Heart right ventricle (tissue), 16 donors: ENCODE results near the gene SNX6. TPM values are rescaled to one million over a fixed set of nuclear protein-coding genes. Genes with fewer than 3 reads are reported as not detected.

Experiments
- ATAC-seq, 8 donors: fragments of 200-7000 bp; cut with Tn5 transposase; one replicate each; pipeline ENCODE4 v1.9.1; 2020; ENCODE audit warnings: mild to moderate bottlenecking in 8 of 8, moderate library complexity in 8 of 8, moderate number of reproducible peaks in 1 of 8
- DNase-seq, 2 donors: peaks; one replicate each; pipeline ENCODE4 v3.0.0-alpha.2; 2020
- H3K27ac ChIP-seq, 10 donors: fragments of 200-600 bp; sonication (generic) in 2 of 10; one replicate each; pipeline versions ENCODE4 v1.5.0 to v1.8.0; 2020 to 2022; ENCODE audit warnings: mild to moderate bottlenecking in 3 of 10
- H3K27me3 ChIP-seq, 7 donors: fragments of 200-600 bp; one replicate each; pipeline ENCODE4 v1.8.0; 2021 to 2022; ENCODE audit warnings: mild to moderate bottlenecking in 2 of 7
- H3K36me3 ChIP-seq, 9 donors: fragments of 200-600 bp; sonication (generic) in 1 of 9; one replicate each; pipeline versions ENCODE4 v1.5.0 to v1.8.0; 2020 to 2022; ENCODE audit warnings: mild to moderate bottlenecking in 2 of 9
- H3K4me1 ChIP-seq, 9 donors: fragments of 200-600 bp; sonication (generic) in 1 of 9; one replicate each; pipeline versions ENCODE4 v1.5.0 to v1.8.0; 2020 to 2022; ENCODE audit warnings: mild to moderate bottlenecking in 4 of 9
- H3K4me3 ChIP-seq, 10 donors: fragments of 200-600 bp; sonication (generic) in 2 of 10; one replicate each; pipeline versions ENCODE4 v1.5.0 to v1.8.0; 2020 to 2022; ENCODE audit warnings: mild to moderate bottlenecking in 7 of 10, moderate library complexity in 2 of 10
- H3K9me3 ChIP-seq, 11 donors: fragments of 200-600 bp in 10 of 11; sonication (generic) in 2 of 11; one replicate each; pipeline versions ENCODE4 v1.5.0 to v1.8.0; 2013 to 2022; ENCODE audit warnings: mild to moderate bottlenecking in 2 of 11, control low read depth in 1 of 11, moderate library complexity in 1 of 11
- CTCF ChIP-seq, 9 donors: fragments of 200-600 bp; sonication (generic) in 2 of 9; IDR thresholded peaks; one replicate each; pipeline versions ENCODE4 v1.5.0 to v1.8.0; 2021 to 2022; ENCODE audit warnings: antibody characterized with exemption in 9 of 9, mild to moderate bottlenecking in 5 of 9, moderate library complexity in 1 of 9
- WGBS, 2 donors: extraction: QIAGEN DNeasy Blood & Tissue Kit; methylation state at CpG; one replicate each; pipeline ENCODE4 v1.1.7; 2013; ENCODE audit warnings: inconsistent platforms in 1 of 2; 5-methylcytosine and 5-hydroxymethylcytosine counted together
- intact Hi-C, 10 donors: fragments of 100-400 bp; cut with DNase I; formaldehyde crosslinking; loops; one replicate each; pipeline versions ENCODE4 v1.11.1 to v1.14.2; 2022
- polyA plus RNA-seq, 2 donors: library from polyadenylated mRNA; stranded (reverse); fragments of 200-250 nt; gene quantifications; one replicate each; pipeline ENCODE4 v1.2.3, GENCODE V29; 2013
- total RNA-seq, 10 donors: library from RNA; stranded (reverse); fragmentation: NEBNext Ultra II Directional in 3 of 10; extraction: Animal tissue kit (Norgen Biotek cat#: 25700) in 3 of 10; gene quantifications; one replicate each; pipeline versions ENCODE4 v1.2.1 to v1.2.4, GENCODE V29; 2021 to 2023
- donor health status: Arrhythmogenic right ventricular cardiomyopathy.
- donor health status: ischemic (EF 13 %, LVEDD 7.1; RV severe dilation, severe dysfunction).
- donor health status: healthy with polysubstance abuse.
- donor health status: DM: no; HTN: yes; CAD: no.
- donor health status: DM: no; HTN: no; CAD: no.
- donor health status: ischemic (EF 25% LVEDD 6.9; RV normal size, moderate dysfunction).
- donor health status: ischemic (EF 25% LVEDD 5.7; RV mildly dilated, moderate dysfunction).
- donor health status: healthy.
- donor health status: DM: yes; HTN: yes; CAD: no.
- donor health status: Ischemic cardiomyopathy.
- donor health status: ischemic (EF 35%, LVEDD 5.7; RV mildly dilated, moderate dysfunction).
- donor health status: nonischemic (EF 11% LVEDD 7.7; RV severe dilation, severe dysfunction).
- donor health status: DM: yes; HTN: yes; CAD: no.
- donor health status: PGD.
- donor health status: ischemic (EF 29% LVEDD 5.4; RV normal size, mild dysfunction).
- donor health status: nonischemic (EF 23%, LVEDD 6.1; RV moderate dilation, normal function).

The SNX6 gene
- total and polyA plus RNA-seq, 12 donors: 17.3 to 89.8 (median 57.3) TPM

- no peaks in the 10 kb centered on the region for H3K27me3 ChIP-seq
- H3K36me3 ChIP-seq: peaks cover 0 to 94% (median 10%) of the 10 kb centered on the region in 9 donors
- ATAC-seq (no peak), DNase-seq (no peak)
- H3K27ac ChIP-seq: no peak overlapping the region
- intact Hi-C loops: no loop called here
- H3K4me1 ChIP-seq: peaks cover 0 to 28% (median 15%) of the 10 kb centered on the region in 9 donors
- no peak for TF ChIP-seq CTCF (IDR thresholded peaks at IDR 0.05)
- no peak overlapping the region for H3K4me3 ChIP-seq
- 94 to 96% methylated on average over 6 of the region's 6 CpGs for WGBS, 2 donors
- no peaks in the 10 kb centered on the region for H3K9me3 ChIP-seq
Measured at GRCh38 chr14:34616360-34616759, 13.6 kb downstream of the SNX6 start.

DNA sequence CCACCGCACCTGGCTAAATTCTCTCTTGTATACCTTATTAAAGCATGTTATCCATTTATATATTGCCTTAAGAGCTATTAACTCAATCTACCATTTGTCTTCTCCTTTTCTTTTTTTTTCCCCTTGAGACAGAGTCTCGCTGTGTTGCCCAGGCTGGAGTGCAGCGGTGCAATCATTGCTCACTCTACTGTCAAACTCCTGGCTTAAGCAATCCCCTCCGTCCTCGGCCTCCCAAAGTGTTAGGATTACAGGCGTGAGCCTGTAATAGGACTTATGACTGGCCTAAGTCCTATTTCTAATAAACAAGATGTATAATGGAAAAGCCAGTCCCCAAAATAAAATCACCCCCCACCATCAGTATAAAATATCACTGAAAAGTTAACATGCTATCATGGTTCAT is 14.4 kb downstream of the SNX6 start:
- peaks cover 0 to 93% (median 10%) of the 10 kb centered on the region in 9 donors for H3K36me3 ChIP-seq
- no peaks in the 10 kb centered on the region for H3K27me3 ChIP-seq
- H3K9me3 ChIP-seq: no peaks in the 10 kb centered on the region
- intact Hi-C loops: no loop called here
- TF ChIP-seq CTCF (IDR thresholded peaks at IDR 0.05): no peak
- DNase-seq: no peak
- peaks cover 0 to 20% (median 11%) of the 10 kb centered on the region in 9 donors for H3K4me1 ChIP-seq
- H3K27ac ChIP-seq: no peak overlapping the region
- H3K4me3 ChIP-seq: no peak overlapping the region
- no peak for ATAC-seq
- WGBS, 2 donors: 98% methylated on average over 6 of the region's 6 CpGs

DNA sequence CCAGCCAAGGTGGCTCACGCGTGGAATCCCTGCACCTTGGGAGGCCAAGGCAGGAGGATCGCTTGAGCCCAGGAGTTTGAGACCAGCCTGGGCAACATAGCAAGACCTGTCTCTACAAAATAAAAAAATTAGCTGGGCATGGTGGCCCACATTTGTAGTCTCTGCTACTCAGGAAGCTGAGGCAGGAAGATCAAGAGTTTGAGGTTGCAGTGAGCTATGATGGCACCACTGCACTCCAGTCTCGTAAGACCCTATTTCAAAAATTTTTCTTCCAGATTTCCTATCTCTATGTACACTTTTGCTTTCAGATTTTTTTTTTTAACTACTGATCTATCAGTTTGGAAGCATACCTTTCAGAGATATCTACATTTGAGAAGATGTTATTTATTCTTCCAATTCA is 15.3 kb downstream of the SNX6 start:
- intact Hi-C loops: no loop called here
- Histone ChIP-seq H3K9me3 (no peaks in the 10 kb centered on the region), H3K27ac (no peak overlapping the region), H3K4me1 (peaks cover 0 to 15% (median 4%) of the 10 kb centered on the region in 9 donors), H3K4me3 (no peak overlapping the region), H3K27me3 (no peaks in the 10 kb centered on the region), H3K36me3 (peaks cover 0 to 93% (median 10%) of the 10 kb centered on the region in 9 donors)
- ATAC-seq (no peak), DNase-seq (no peak)
- WGBS, 2 donors: 97 to 98% methylated on average over 4 of the region's 4 CpGs
- no peak for TF ChIP-seq CTCF (IDR thresholded peaks at IDR 0.05)

- WGBS, 2 donors: 75 to 91% methylated on average over 3 of the region's 3 CpGs
- H3K9me3 ChIP-seq: no peaks in the 10 kb centered on the region
- peaks cover 0 to 12% (median 0%) of the 10 kb centered on the region in 9 donors for H3K4me1 ChIP-seq
- no peak overlapping the region for H3K4me3 ChIP-seq
- ATAC-seq: no peak
- H3K27ac ChIP-seq: no peak overlapping the region
- intact Hi-C loops: no loop called here
- H3K27me3 ChIP-seq: no peaks in the 10 kb centered on the region
- TF ChIP-seq CTCF (IDR thresholded peaks at IDR 0.05): no peak
- DNase-seq: no peak
- H3K36me3 ChIP-seq: peaks cover 0 to 95% (median 39%) of the 10 kb centered on the region in 9 donors
Measured at GRCh38 chr14:34610101-34610500, 19.8 kb downstream of the SNX6 start.
